Suprapubic skin (tissue), 4 donors: ENCODE measurements around the gene CLEC2D. TPM values are rescaled to one million over a fixed set of nuclear protein-coding genes. Genes with fewer than 3 reads are reported as not detected.
"Not testable (repeated sequence)": the region's sequence is repeated elsewhere in the genome, so short reads cannot be mapped to it uniquely, and the experiment has no call there.

Source experiments
- DNase-seq, 2 donors: peaks; one replicate each; pipeline ENCODE4 v3.0.0-alpha.2; 2019; ENCODE audit warnings: low spot score in 2 of 2
- H3K27ac ChIP-seq: fragments of 200-600 bp; sonication (generic); one replicate; pipeline ENCODE4 v1.5.1; 2019
- H3K27me3 ChIP-seq: fragments of 200-600 bp; sonication (generic); one replicate; pipeline ENCODE4 v1.5.1; 2019
- H3K36me3 ChIP-seq: fragments of 200-600 bp; sonication (generic); one replicate; pipeline ENCODE4 v1.5.1; 2019
- H3K4me1 ChIP-seq: fragments of 200-600 bp; sonication (generic); one replicate; pipeline ENCODE4 v1.5.1; 2019
- H3K4me3 ChIP-seq: fragments of 200-600 bp; sonication (generic); one replicate; pipeline ENCODE4 v1.5.1; 2019; ENCODE audit warnings: mild to moderate bottlenecking
- H3K9me3 ChIP-seq: fragments of 200-600 bp; sonication (generic); one replicate; pipeline ENCODE4 v1.5.1; 2019
- CTCF ChIP-seq, 2 donors: fragments of 200-600 bp in 1 of 2; fragments of 450-650 bp in 1 of 2; sonication (generic) in 1 of 2; IDR thresholded peaks; one replicate each; pipeline ENCODE4 v1.5.1; 2016 to 2019; ENCODE audit warnings: antibody characterized with exemption in 2 of 2, mild to moderate bottlenecking in 1 of 2, moderate library complexity in 1 of 2
- EP300 ChIP-seq: sonication (generic); formaldehyde crosslinking; IDR thresholded peaks from one replicate; pipeline ENCODE4 v1.6.1; 2017; ENCODE audit warnings: antibody characterized with exemption
- POLR2A ChIP-seq, 2 donors: fragments of 450-650 bp; IDR thresholded peaks; one replicate each; pipeline ENCODE4 v1.6.1; 2017; ENCODE audit warnings: antibody characterized with exemption in 2 of 2, mild to moderate bottlenecking in 2 of 2, moderate library complexity in 2 of 2
- POLR2AphosphoS5 ChIP-seq, 3 donors: sonication (generic); formaldehyde crosslinking; IDR thresholded peaks; one replicate each; pipeline ENCODE4 v1.6.1; 2017; ENCODE audit warnings: antibody characterized with exemption in 3 of 3
- WGBS: methylation state at CpG from one replicate; pipeline ENCODE4 v1.1.5; 2018; 5-methylcytosine and 5-hydroxymethylcytosine counted together
- total RNA-seq, 4 donors: library from RNA; depleted of rRNA; stranded (reverse); fragments of >200 nt; gene quantifications; one replicate each; pipeline ENCODE4 v1.1.0, GENCODE V29; 2016

Gene CLEC2D
- total RNA-seq, 4 donors from 2014 or later, result 2.3 to 12.2 (median 5.0) TPM

- no peak overlapping the region for H3K27ac ChIP-seq
- DNase-seq, result no peak
- no peaks in the 10 kb centered on the region for H3K27me3 ChIP-seq
- no peaks in the 10 kb centered on the region for H3K9me3 ChIP-seq
- TF ChIP-seq EP300, result no peak
- TF ChIP-seq POLR2AphosphoS5 (IDR thresholded peaks at IDR 0.05), result no peak
- TF ChIP-seq POLR2A (IDR thresholded peaks at IDR 0.05), result no peak
- TF ChIP-seq CTCF (IDR thresholded peaks at IDR 0.05), result no peak
- H3K4me3 ChIP-seq, result no peak overlapping the region
- WGBS, result 89% methylated on average over 2 of the region's 2 CpGs
- no peaks in the 10 kb centered on the region for H3K4me1 ChIP-seq
- H3K36me3 ChIP-seq, result peaks cover 61% of the 10 kb centered on the region
These were observed 7.8 kb upstream of the CLEC2D start for GRCh38 chr12:9661720-9662119.

- no peak for DNase-seq
- Histone ChIP-seq H3K4me3 (no peak overlapping the region), H3K27ac (no peak overlapping the region), H3K27me3 (no peaks in the 10 kb centered on the region), H3K36me3 (peaks cover 53% of the 10 kb centered on the region), H3K9me3 (no peaks in the 10 kb centered on the region), H3K4me1 (peaks cover under 1% of the 10 kb centered on the region)
- no peak for TF ChIP-seq CTCF (IDR thresholded peaks at IDR 0.05)
- TF ChIP-seq POLR2AphosphoS5 (IDR thresholded peaks at IDR 0.05), result no peak
- no peak for TF ChIP-seq EP300
- TF ChIP-seq POLR2A (IDR thresholded peaks at IDR 0.05), result no peak
These were observed 7.0 kb upstream of the CLEC2D start for GRCh38 chr12:9662488-9662887.

- Histone ChIP-seq H3K27me3 (no peaks in the 10 kb centered on the region), H3K4me3 (no peak overlapping the region), H3K27ac (no peak overlapping the region), H3K4me1 (peaks cover 7% of the 10 kb centered on the region), H3K9me3 (no peaks in the 10 kb centered on the region), H3K36me3 (peaks cover 19% of the 10 kb centered on the region)
- WGBS, result 83% methylated on average over 2 of the region's 2 CpGs
- no peak for DNase-seq
- TF ChIP-seq POLR2A (IDR thresholded peaks at IDR 0.05) (no peak), EP300 (no peak), POLR2AphosphoS5 (IDR thresholded peaks at IDR 0.05) (no peak)
These were observed 1.9 kb upstream of the CLEC2D start for GRCh38 chr12:9667403-9668160.

GRCh38 chr12:9668161-9669018 lies 1.1 kb upstream of the CLEC2D start:
- WGBS, result 69% methylated on average over 4 of the region's 4 CpGs
- Histone ChIP-seq H3K27me3 (no peaks in the 10 kb centered on the region), H3K4me3 (no peak overlapping the region), H3K9me3 (no peaks in the 10 kb centered on the region), H3K36me3 (peaks cover 19% of the 10 kb centered on the region), H3K4me1 (peaks cover 11% of the 10 kb centered on the region), H3K27ac (no peak overlapping the region)
- no peak for DNase-seq
- TF ChIP-seq POLR2A (IDR thresholded peaks at IDR 0.05) (no peak), POLR2AphosphoS5 (IDR thresholded peaks at IDR 0.05) (no peak), EP300 (no peak), CTCF (IDR thresholded peaks at IDR 0.05) (no peak)

- H3K9me3 ChIP-seq, result no peaks in the 10 kb centered on the region
- no peak for DNase-seq
- H3K27ac ChIP-seq, result no peak overlapping the region
- TF ChIP-seq CTCF (IDR thresholded peaks at IDR 0.05) (no peak), EP300 (no peak), POLR2A (IDR thresholded peaks at IDR 0.05) (no peak), POLR2AphosphoS5 (IDR thresholded peaks at IDR 0.05) (no peak)
- peaks cover 17% of the 10 kb centered on the region for H3K36me3 ChIP-seq
- H3K4me3 ChIP-seq, result no peak overlapping the region
- H3K27me3 ChIP-seq, result no peaks in the 10 kb centered on the region
- peaks cover 17% of the 10 kb centered on the region for H3K4me1 ChIP-seq
- WGBS, result 80% methylated on average over 2 of the region's 2 CpGs
These were observed 540 bp upstream of the CLEC2D start for GRCh38 chr12:9669019-9669326.

- not testable (repeated sequence) for H3K36me3 ChIP-seq, H3K27me3 ChIP-seq, H3K27ac ChIP-seq, DNase-seq, H3K9me3 ChIP-seq, H3K4me3 ChIP-seq
- WGBS, result 93% methylated on average over 2 of the region's 2 CpGs
- H3K4me1 ChIP-seq, result peaks cover 17% of the 10 kb centered on the region
These were observed 2.8 kb downstream of the CLEC2D start for GRCh38 chr12:9672340-9672739.
